GM12878 (cell line): Measurements from ENCODE around the gene ANKRD16.

Experiments used
- CBX5 ChIP-seq: sonication (generic); IDR thresholded peaks from 2 replicates; pipeline ENCODE4 v1.6.1; 2016; ENCODE audit warnings: low read depth, moderate library complexity, mild to moderate bottlenecking, inconsistent platforms
- PAX8 ChIP-seq: fragments of 450-650 bp; IDR thresholded peaks from 2 replicates; pipeline ENCODE4 v1.6.1; 2017; ENCODE audit warnings: mild to moderate bottlenecking, moderate library complexity
- POLR2A ChIP-seq: IDR thresholded peaks from 2 replicates; pipeline ENCODE4 v1.6.1; 2011; ENCODE audit warnings: low read depth, mild to moderate bottlenecking, low read length
- SUPT20H ChIP-seq: IDR thresholded peaks from 2 replicates; pipeline ENCODE4 v1.6.1; 2011; ENCODE audit warnings: low read depth, mild to moderate bottlenecking, low read length, moderate library complexity, borderline replicate concordance; ENCODE audit not compliant: control insufficient read depth
- TAF1 ChIP-seq: IDR thresholded peaks from 2 replicates; pipeline ENCODE4 v1.6.1; 2011; ENCODE audit warnings: mild to moderate bottlenecking, low read depth, low read length, borderline replicate concordance
- TCF12 ChIP-seq: IDR thresholded peaks from 2 replicates; pipeline ENCODE4 v1.6.1; 2011; ENCODE audit warnings: low read depth, mild to moderate bottlenecking, low read length
- ZZZ3 ChIP-seq: IDR thresholded peaks from 2 replicates; pipeline ENCODE4 v1.6.1; 2011; ENCODE audit warnings: low read depth; ENCODE audit not compliant: control insufficient read depth, insufficient read length
- TF ChIP-seq, protein P1 (sequence below), 3 experiments: IDR thresholded peaks in 2 of 3; conservative IDR thresholded peaks in 1 of 3; 2 replicates each; pipeline ENCODE4 v1.5.1; 2011; ENCODE audit warnings: low read depth in 3 of 3, low read length in 3 of 3, mild to moderate bottlenecking in 3 of 3, control low read depth in 2 of 3, moderate library complexity in 2 of 3, inconsistent platforms in 1 of 3, mixed read lengths in 1 of 3; ENCODE audit not compliant: control insufficient read depth in 2 of 3, insufficient read depth in 1 of 3; ENCODE audit errors: extremely low read depth in 1 of 3
- TF ChIP-seq, protein P2 (sequence below): IDR thresholded peaks from 2 replicates; pipeline ENCODE4 v1.6.1; 2012; ENCODE audit warnings: mild to moderate bottlenecking, low read depth, low read length

DNA sequence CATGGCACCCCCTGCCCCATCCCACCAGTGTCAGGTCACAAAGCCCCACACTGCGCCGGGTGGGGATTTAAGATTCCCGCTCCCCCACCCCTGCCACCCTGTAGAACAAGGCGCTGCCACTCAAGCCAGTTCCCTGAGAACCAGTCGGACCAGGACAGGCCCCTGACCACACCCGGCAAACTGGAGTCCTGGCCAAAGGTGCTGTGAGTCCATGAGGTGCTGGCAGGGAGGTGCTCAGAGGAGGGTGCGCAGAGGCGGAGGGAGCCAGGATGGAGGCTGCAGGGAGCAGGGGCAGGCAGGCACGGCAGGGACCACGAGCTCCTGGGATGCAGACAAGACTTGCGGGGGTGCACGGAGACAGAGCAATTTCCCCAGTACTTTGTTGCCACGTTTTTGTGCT is 56.7 kb downstream of the ANKRD16 start:
- TF ChIP-seq CBX5, result no peak
- TF ChIP-seq TCF12, result no peak
- TF ChIP-seq, protein P1, sequence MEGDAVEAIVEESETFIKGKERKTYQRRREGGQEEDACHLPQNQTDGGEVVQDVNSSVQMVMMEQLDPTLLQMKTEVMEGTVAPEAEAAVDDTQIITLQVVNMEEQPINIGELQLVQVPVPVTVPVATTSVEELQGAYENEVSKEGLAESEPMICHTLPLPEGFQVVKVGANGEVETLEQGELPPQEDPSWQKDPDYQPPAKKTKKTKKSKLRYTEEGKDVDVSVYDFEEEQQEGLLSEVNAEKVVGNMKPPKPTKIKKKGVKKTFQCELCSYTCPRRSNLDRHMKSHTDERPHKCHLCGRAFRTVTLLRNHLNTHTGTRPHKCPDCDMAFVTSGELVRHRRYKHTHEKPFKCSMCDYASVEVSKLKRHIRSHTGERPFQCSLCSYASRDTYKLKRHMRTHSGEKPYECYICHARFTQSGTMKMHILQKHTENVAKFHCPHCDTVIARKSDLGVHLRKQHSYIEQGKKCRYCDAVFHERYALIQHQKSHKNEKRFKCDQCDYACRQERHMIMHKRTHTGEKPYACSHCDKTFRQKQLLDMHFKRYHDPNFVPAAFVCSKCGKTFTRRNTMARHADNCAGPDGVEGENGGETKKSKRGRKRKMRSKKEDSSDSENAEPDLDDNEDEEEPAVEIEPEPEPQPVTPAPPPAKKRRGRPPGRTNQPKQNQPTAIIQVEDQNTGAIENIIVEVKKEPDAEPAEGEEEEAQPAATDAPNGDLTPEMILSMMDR (IDR thresholded peaks at IDR 0.05 in 2 of 3, conservative IDR thresholded peaks at IDR 0.05 in 1 of 3; ENCODE audit: control insufficient read depth in 2 of 3, extremely low read depth in 1 of 3, insufficient read depth in 1 of 3, low read depth in 3 of 3, low read length in 3 of 3), result no peak
- no peak for TF ChIP-seq TAF1
- no peak for TF ChIP-seq ZZZ3
- no peak for TF ChIP-seq POLR2A
- no peak for TF ChIP-seq SUPT20H
- TF ChIP-seq, protein P2, sequence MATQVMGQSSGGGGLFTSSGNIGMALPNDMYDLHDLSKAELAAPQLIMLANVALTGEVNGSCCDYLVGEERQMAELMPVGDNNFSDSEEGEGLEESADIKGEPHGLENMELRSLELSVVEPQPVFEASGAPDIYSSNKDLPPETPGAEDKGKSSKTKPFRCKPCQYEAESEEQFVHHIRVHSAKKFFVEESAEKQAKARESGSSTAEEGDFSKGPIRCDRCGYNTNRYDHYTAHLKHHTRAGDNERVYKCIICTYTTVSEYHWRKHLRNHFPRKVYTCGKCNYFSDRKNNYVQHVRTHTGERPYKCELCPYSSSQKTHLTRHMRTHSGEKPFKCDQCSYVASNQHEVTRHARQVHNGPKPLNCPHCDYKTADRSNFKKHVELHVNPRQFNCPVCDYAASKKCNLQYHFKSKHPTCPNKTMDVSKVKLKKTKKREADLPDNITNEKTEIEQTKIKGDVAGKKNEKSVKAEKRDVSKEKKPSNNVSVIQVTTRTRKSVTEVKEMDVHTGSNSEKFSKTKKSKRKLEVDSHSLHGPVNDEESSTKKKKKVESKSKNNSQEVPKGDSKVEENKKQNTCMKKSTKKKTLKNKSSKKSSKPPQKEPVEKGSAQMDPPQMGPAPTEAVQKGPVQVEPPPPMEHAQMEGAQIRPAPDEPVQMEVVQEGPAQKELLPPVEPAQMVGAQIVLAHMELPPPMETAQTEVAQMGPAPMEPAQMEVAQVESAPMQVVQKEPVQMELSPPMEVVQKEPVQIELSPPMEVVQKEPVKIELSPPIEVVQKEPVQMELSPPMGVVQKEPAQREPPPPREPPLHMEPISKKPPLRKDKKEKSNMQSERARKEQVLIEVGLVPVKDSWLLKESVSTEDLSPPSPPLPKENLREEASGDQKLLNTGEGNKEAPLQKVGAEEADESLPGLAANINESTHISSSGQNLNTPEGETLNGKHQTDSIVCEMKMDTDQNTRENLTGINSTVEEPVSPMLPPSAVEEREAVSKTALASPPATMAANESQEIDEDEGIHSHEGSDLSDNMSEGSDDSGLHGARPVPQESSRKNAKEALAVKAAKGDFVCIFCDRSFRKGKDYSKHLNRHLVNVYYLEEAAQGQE, result no peak
- no peak for TF ChIP-seq PAX8
